Measurements from ENCODE around the gene FMR1NB. TPM values are rescaled to one million over a fixed set of nuclear protein-coding genes. Genes with fewer than 3 reads are reported as not detected.

The FMR1NB gene
- total RNA-seq, 1 donor from 2014 or later, result not detected

- no peak for DNase-seq (ENCODE audit: low read depth, low spot score)
- no peak overlapping the region for H3K27ac Mint-ChIP-seq (ENCODE audit: unreplicated experiment)
- H3K36me3 Mint-ChIP-seq (ENCODE audit: low read depth), result no peaks in the 10 kb centered on the region
- peaks cover 3% of the 10 kb centered on the region for H3K9me3 Mint-ChIP-seq
- H3K4me1 Mint-ChIP-seq, result no peaks in the 10 kb centered on the region
- H3K4me3 Mint-ChIP-seq, result no peak overlapping the region
- H3K27me3 Mint-ChIP-seq (ENCODE audit: low read depth), result no peaks in the 10 kb centered on the region
- TF ChIP-seq CTCF (conservative IDR thresholded peaks at IDR 0.05), result no peak
Measured at GRCh38 chrX:148043271-148043855, 62.2 kb downstream of the FMR1NB start.

- no peak for DNase-seq (ENCODE audit: low read depth, low spot score)
- no peak for TF ChIP-seq CTCF (conservative IDR thresholded peaks at IDR 0.05)
- Mint-ChIP-seq H3K27me3 (ENCODE audit: low read depth) (no peaks in the 10 kb centered on the region), H3K4me1 (no peaks in the 10 kb centered on the region), H3K9me3 (peaks cover 3% of the 10 kb centered on the region), H3K27ac (ENCODE audit: unreplicated experiment) (no peak overlapping the region), H3K4me3 (no peak overlapping the region), H3K36me3 (ENCODE audit: low read depth) (no peaks in the 10 kb centered on the region)
Measured at GRCh38 chrX:148047200-148047599, 66.1 kb downstream of the FMR1NB start.

GRCh38 chrX:148049441-148049840, 68.3 kb downstream of the FMR1NB start:
- Mint-ChIP-seq H3K27me3 (ENCODE audit: low read depth) (no peaks in the 10 kb centered on the region), H3K9me3 (no peaks in the 10 kb centered on the region), H3K4me1 (no peaks in the 10 kb centered on the region), H3K27ac (ENCODE audit: unreplicated experiment) (no peak overlapping the region), H3K36me3 (ENCODE audit: low read depth) (no peaks in the 10 kb centered on the region), H3K4me3 (no peak overlapping the region)
- peak; percentile 72 for TF ChIP-seq CTCF (conservative IDR thresholded peaks at IDR 0.05)
- no peak for DNase-seq (ENCODE audit: low read depth, low spot score)

- Mint-ChIP-seq H3K4me3 (no peak overlapping the region), H3K9me3 (peaks cover under 1% of the 10 kb centered on the region), H3K4me1 (no peaks in the 10 kb centered on the region), H3K36me3 (ENCODE audit: low read depth) (no peaks in the 10 kb centered on the region), H3K27ac (ENCODE audit: unreplicated experiment) (no peak overlapping the region), H3K27me3 (ENCODE audit: low read depth) (no peaks in the 10 kb centered on the region)
- no peak for TF ChIP-seq CTCF (conservative IDR thresholded peaks at IDR 0.05)
- no peak for DNase-seq (ENCODE audit: low read depth, low spot score)
Measured at GRCh38 chrX:148051973-148052372, 70.8 kb downstream of the FMR1NB start.

- no peak for DNase-seq (ENCODE audit: low read depth, low spot score)
- H3K36me3 Mint-ChIP-seq (ENCODE audit: low read depth), result no peaks in the 10 kb centered on the region
- H3K4me1 Mint-ChIP-seq, result no peaks in the 10 kb centered on the region
- H3K27ac Mint-ChIP-seq (ENCODE audit: unreplicated experiment), result no peak overlapping the region
- H3K27me3 Mint-ChIP-seq (ENCODE audit: low read depth), result no peaks in the 10 kb centered on the region
- no peak overlapping the region for H3K4me3 Mint-ChIP-seq
- peaks cover 8% of the 10 kb centered on the region for H3K9me3 Mint-ChIP-seq
- TF ChIP-seq CTCF (conservative IDR thresholded peaks at IDR 0.05), result no peak
Measured at GRCh38 chrX:148067285-148067684, 86.1 kb downstream of the FMR1NB start.
